GM12878 (cell line): Measurements from ENCODE around the gene PRR13.

Experiments used
- ATF7 ChIP-seq: fragments of 450-650 bp; IDR thresholded peaks from 2 replicates; pipeline ENCODE4 v1.6.1; 2016; ENCODE audit warnings: low read depth, mild to moderate bottlenecking
- BCLAF1 ChIP-seq: fragments of 450-650 bp; IDR thresholded peaks from 2 replicates; pipeline ENCODE4 v1.6.1; 2017; ENCODE audit warnings: antibody characterized with exemption, mild to moderate bottlenecking, moderate library complexity
- CHD2 ChIP-seq: IDR thresholded peaks from 2 replicates; pipeline ENCODE4 v1.6.1; 2011; ENCODE audit warnings: low read depth, low read length, improper control_type of control experiment, borderline replicate concordance
- CTCF ChIP-seq, 3 experiments: IDR thresholded peaks in 2 of 3; conservative IDR thresholded peaks in 1 of 3; 2 replicates each; pipeline ENCODE4 v1.5.1; 2011; ENCODE audit warnings: low read depth in 3 of 3, low read length in 3 of 3, mild to moderate bottlenecking in 3 of 3, control low read depth in 2 of 3, moderate library complexity in 2 of 3, inconsistent platforms in 1 of 3, mixed read lengths in 1 of 3; ENCODE audit not compliant: control insufficient read depth in 2 of 3, insufficient read depth in 1 of 3; ENCODE audit errors: extremely low read depth in 1 of 3
- NBN ChIP-seq: fragments of 450-650 bp; IDR thresholded peaks from 2 replicates; pipeline ENCODE4 v1.6.1; 2016
- POLR2A ChIP-seq: IDR thresholded peaks from 2 replicates; pipeline ENCODE4 v1.6.1; 2011; ENCODE audit warnings: low read depth, mild to moderate bottlenecking, low read length
- POLR2AphosphoS5 ChIP-seq: IDR thresholded peaks from 2 replicates; pipeline ENCODE4 v1.6.1; 2011; ENCODE audit warnings: mild to moderate bottlenecking, low read length, inconsistent platforms
- REST ChIP-seq: IDR thresholded peaks from 2 replicates; pipeline ENCODE4 v1.6.1; 2012; ENCODE audit warnings: mild to moderate bottlenecking, low read depth, low read length
- YBX1 ChIP-seq: fragments of 450-650 bp; IDR thresholded peaks from 2 replicates; pipeline ENCODE4 v1.6.1; 2016; ENCODE audit warnings: antibody characterized with exemption
- ZNF274 ChIP-seq: IDR thresholded peaks from one replicate; pipeline ENCODE4 v1.8.0; 2011; ENCODE audit not compliant: insufficient read length, insufficient read depth

- TF ChIP-seq ZNF274 (no peak), POLR2AphosphoS5 (no peak; the same call in 1 of the 2 replicates), CTCF (IDR thresholded peaks at IDR 0.05 in 2 of 3, conservative IDR thresholded peaks at IDR 0.05 in 1 of 3; ENCODE audit: control insufficient read depth in 2 of 3, extremely low read depth in 1 of 3, insufficient read depth in 1 of 3, low read depth in 3 of 3, low read length in 3 of 3) (no peak), YBX1 (no peak), POLR2A (no peak), NBN (no peak), CHD2 (no peak), BCLAF1 (no peak), REST (no peak), ATF7 (no peak)
Observed at GRCh38 chr12:53467880-53468279, 26.3 kb downstream of the PRR13 start.
